ENCODE measurements around the gene CCL11. TPM values are rescaled to one million over a fixed set of nuclear protein-coding genes. Genes with fewer than 3 reads are reported as not detected.
"Not testable (repeated sequence)": the region's sequence is repeated elsewhere in the genome, so short reads cannot be mapped to it uniquely, and the experiment has no call there.

The CCL11 gene
- polyA plus RNA-seq, 1 of the 3 experiments (the other 2 are of a cell fraction) = not detected

- Histone ChIP-seq H3K4me3 (ENCODE audit: low read depth in 2 of 2, low read length in 1 of 2) (no peak overlapping the region), H3K4me1 (ENCODE audit: control insufficient read depth in 1 of 2, insufficient read depth in 2 of 2, low read depth in 1 of 2, low read length in 1 of 2) (no peaks in the 10 kb centered on the region), H3K27me3 (ENCODE audit: insufficient read depth) (no peaks in the 10 kb centered on the region), H4K20me1 (ENCODE audit: insufficient read depth) (no peaks in the 10 kb centered on the region), H3K79me2 (ENCODE audit: insufficient read depth) (no peaks in the 10 kb centered on the region), H3K9me3 (no peaks in the 10 kb centered on the region), H3K36me3 (replicated peaks in 1 of 2; ENCODE audit: control insufficient read depth in 1 of 2, insufficient read depth in 2 of 2, low read length in 1 of 2) (no peaks in the 10 kb centered on the region), H3K9me2 (no peaks in the 10 kb centered on the region), H2AFZ (ENCODE audit: low read depth) (no peak overlapping the region), H3K9ac (no peak overlapping the region), H3K4me2 (no peak overlapping the region), H3K27ac (ENCODE audit: low read depth in 2 of 2, low read length in 1 of 2) (no peak overlapping the region), H3F3A (replicated peaks; ENCODE audit: insufficient read depth) (no peaks in the 10 kb centered on the region)
- ChIA-PET CTCF (interaction anchor here (1.2 to 3.0 kb wide), 4 partner anchors 9 to 121 kb away, joined by 3 to 20 read pairs (median 5); no protein-coding TSS in a partner anchor), POLR2A (no interaction called here)
- DNase-seq = no peak
- TF ChIP-seq PBX3 (IDR thresholded peaks at IDR 0.05) (no peak), YY1 (IDR thresholded peaks at IDR 0.05; ENCODE audit: low read depth) (no peak), SMC3 (IDR thresholded peaks at IDR 0.05; ENCODE audit: low read depth, low read length) (no peak), RAD21 (IDR thresholded peaks at IDR 0.05; ENCODE audit: low read length) (no peak), POLR2AphosphoS5 (IDR thresholded peaks at IDR 0.05; ENCODE audit: low read depth, low read length) (no peak), TCF12 (IDR thresholded peaks at IDR 0.05) (no peak), MAX (IDR thresholded peaks at IDR 0.05; ENCODE audit: low read depth) (no peak), TEAD4 (IDR thresholded peaks at IDR 0.05; ENCODE audit: borderline replicate concordance, insufficient read depth) (no peak), IRF3 (IDR thresholded peaks at IDR 0.05; ENCODE audit: low read depth, low read length) (no peak), SIN3A (IDR thresholded peaks at IDR 0.05; ENCODE audit: borderline replicate concordance, low read depth, low read length) (no peak), CHD2 (IDR thresholded peaks at IDR 0.05; ENCODE audit: low read length, partially characterized antibody) (no peak), FOXM1 (IDR thresholded peaks at IDR 0.05; ENCODE audit: low read depth) (no peak), FOXJ3 (CRISPR knock-in tag; IDR thresholded peaks at IDR 0.05) (no peak), MXI1 (IDR thresholded peaks at IDR 0.05; ENCODE audit: low read depth, low read length) (no peak), MEF2A (IDR thresholded peaks at IDR 0.05; ENCODE audit: borderline replicate concordance, low read depth) (no peak), GATA2 (CRISPR knock-in tag; IDR thresholded peaks at IDR 0.05) (no peak), ZBTB33 (IDR thresholded peaks at IDR 0.05; ENCODE audit: borderline replicate concordance, low read depth) (no peak), CTCF (IDR thresholded peaks at IDR 0.05) (no peak), FOSL2 (IDR thresholded peaks at IDR 0.05; ENCODE audit: borderline replicate concordance, low read depth) (no peak), GABPA (IDR thresholded peaks at IDR 0.05; ENCODE audit: low read depth) (no peak)
Observed at GRCh38 chr17:34321964-34322363, 36.4 kb downstream of the CCL11 start.

- H3K27ac ChIP-seq (ENCODE audit: low read depth in 2 of 2, low read length in 1 of 2); H3K9me2 ChIP-seq; H3K4me1 ChIP-seq (ENCODE audit: control insufficient read depth in 1 of 2, insufficient read depth in 2 of 2, low read depth in 1 of 2, low read length in 1 of 2); H3F3A ChIP-seq (replicated peaks; ENCODE audit: insufficient read depth); H3K4me2 ChIP-seq; H2AFZ ChIP-seq (ENCODE audit: low read depth); H3K27me3 ChIP-seq (ENCODE audit: insufficient read depth); H3K9me3 ChIP-seq; H3K79me2 ChIP-seq (ENCODE audit: insufficient read depth); DNase-seq; H4K20me1 ChIP-seq (ENCODE audit: insufficient read depth); H3K36me3 ChIP-seq (replicated peaks in 1 of 2; ENCODE audit: control insufficient read depth in 1 of 2, insufficient read depth in 2 of 2, low read length in 1 of 2); H3K9ac ChIP-seq; POLR2A ChIA-PET; H3K4me3 ChIP-seq (ENCODE audit: low read depth in 2 of 2, low read length in 1 of 2): not testable (repeated sequence)
- CTCF ChIA-PET = interaction anchor here (0.7 to 6.5 kb wide), 5 partner anchors 22 to 156 kb away, joined by 3 to 45 read pairs (median 3); partner anchors contain the start of gene CCL11
- 15% methylated on average over 4 of the region's 4 CpGs for WGBS (ENCODE audit: low lambda C conversion rate)
Observed at GRCh38 chr17:34327580-34327979, 42.0 kb downstream of the CCL11 start.

All from SK-N-SH (cell line).